Measurements from ENCODE around the gene CORO6. TPM values are rescaled to one million over a fixed set of nuclear protein-coding genes. Genes with fewer than 3 reads are reported as not detected.

The CORO6 gene
- total RNA-seq, 1 experiment from 2014 or later, result 2.3 TPM

GRCh38 chr17:29633886-29634285 is 11.2 kb upstream of the CORO6 start:
- H3K79me2 ChIP-seq (ENCODE audit: insufficient read depth, low read length), result no peaks in the 10 kb centered on the region
- WGBS (ENCODE audit: extremely low coverage, insufficient read length, low lambda C conversion rate), result no CpG with 5 or more reads among the region's 3 CpGs
- peaks cover 13 to 19% (median 17%) of the 10 kb centered on the region in 3 experiments for H3K36me3 Mint-ChIP-seq (ENCODE audit: insufficient read depth in 1 of 3, low read depth in 3 of 3)

More at GRCh38 chr17:29633886-29634285, 11.2 kb upstream of the CORO6 start:
- no peak overlapping the region for H3K4me3 Mint-ChIP-seq
- H3K4ac ChIP-seq (ENCODE audit: low read depth, low read length), result no peak overlapping the region
- no peaks in the 10 kb centered on the region for H3K9me3 Mint-ChIP-seq
- no peaks in the 10 kb centered on the region for H3K27me3 ChIP-seq (ENCODE audit: insufficient read depth, low read length)
- H2BK120ac ChIP-seq (ENCODE audit: low read depth, low read length, poor library complexity, severe bottlenecking), result no peak overlapping the region
- no peaks in the 10 kb centered on the region for H3K79me1 ChIP-seq (ENCODE audit: insufficient read depth, low read depth, low read length, poor library complexity, severe bottlenecking)
- no peak overlapping the region for H3K56ac ChIP-seq (ENCODE audit: insufficient read length, low read depth, low read length)
- H3K27me3 Mint-ChIP-seq (ENCODE audit: low read depth), result no peaks in the 10 kb centered on the region
- no peak overlapping the region for H3K27ac ChIP-seq (ENCODE audit: insufficient read length, low read depth, low read length)
- H4K20me1 ChIP-seq (ENCODE audit: control insufficient read depth, insufficient read depth, insufficient read length), result no peaks in the 10 kb centered on the region
- no peaks in the 10 kb centered on the region for H3K4me1 ChIP-seq (ENCODE audit: insufficient read depth, low read length)
- DNase-seq, result no peak
- no peak overlapping the region for H4K8ac ChIP-seq (replicated peaks; ENCODE audit: insufficient read length, low read depth, low read length)
- H3K27ac Mint-ChIP-seq, result no peak overlapping the region
- H3T11ph ChIP-seq (ENCODE audit: low read length), result no peak overlapping the region
- no peak overlapping the region for H4K91ac ChIP-seq (ENCODE audit: insufficient read length, low read depth, low read length)
- no peak overlapping the region for H2BK15ac ChIP-seq (ENCODE audit: low read depth, low read length)
- TF ChIP-seq CTCF (conservative IDR thresholded peaks at IDR 0.05), result no peak
- no peak overlapping the region for H2BK20ac ChIP-seq (ENCODE audit: low read depth, low read length, poor library complexity, severe bottlenecking)
- H3K23me2 ChIP-seq (ENCODE audit: insufficient read length, low read depth, low read length, poor library complexity, severe bottlenecking), result no peaks in the 10 kb centered on the region
- no peak overlapping the region for H2BK5ac ChIP-seq (ENCODE audit: insufficient read length, low read length)
- H3K9ac ChIP-seq (ENCODE audit: extremely low read depth, insufficient read length, low read length), result no peak overlapping the region
- H2AK5ac ChIP-seq (ENCODE audit: insufficient read length, low read length), result no peak overlapping the region
- H4K5ac ChIP-seq (ENCODE audit: insufficient read length, low read depth, low read length), result no peak overlapping the region
- no peak overlapping the region for H3K14ac ChIP-seq (ENCODE audit: insufficient read depth, low read length)
- no peak overlapping the region for H2BK12ac ChIP-seq (ENCODE audit: insufficient read length, low read depth, low read length)
- H3K4me1 Mint-ChIP-seq, result peaks cover 8 to 10% of the 10 kb centered on the region in 2 experiments
- H3K23ac ChIP-seq (ENCODE audit: insufficient read length, low read depth, low read length), result no peak overlapping the region
- no peak overlapping the region for H3K18ac ChIP-seq (ENCODE audit: insufficient read length, low read depth, low read length)
- H3K4me2 ChIP-seq (ENCODE audit: insufficient read depth, insufficient read length, low read length), result no peak overlapping the region
- no peaks in the 10 kb centered on the region for H3K9me3 ChIP-seq (ENCODE audit: control insufficient read depth, low read depth, low read length)
- no peak overlapping the region for H2AFZ ChIP-seq (ENCODE audit: low read length)
